Astrocyte of the spinal cord (primary cell): ENCODE data around the gene SMAD6.

Experiments
- DNase-seq: peaks from one replicate; pipeline ENCODE4 v3.0.0; 2011; ENCODE audit warnings: low read depth, low spot score
- H3K4me3 ChIP-seq: 2 replicates; pipeline ENCODE4 v1.5.1; 2011; ENCODE audit warnings: low read depth, mild to moderate bottlenecking, low read length, moderate library complexity
- CTCF ChIP-seq: IDR thresholded peaks from 2 replicates; pipeline ENCODE4 v1.5.1; 2012; ENCODE audit warnings: low read depth, mild to moderate bottlenecking, low read length, inconsistent platforms
- in situ Hi-C: cut with HindIII; loops from 2 replicates; pipeline ENCODE4 v1.10.0; 2017; ENCODE audit warnings: low sequenced_read_pairs

The SMAD6 gene

GRCh38 chr15:66775127-66776105 is 73.4 kb downstream of the SMAD6 start:
- DNase-seq, result peak; percentile 61
- no peak overlapping the region for H3K4me3 ChIP-seq
- in situ Hi-C loops, result no loop called here
- no peak for TF ChIP-seq CTCF

- TF ChIP-seq CTCF, result no peak
- no peak for DNase-seq
Measured at GRCh38 chr15:66777054-66777453, 75.0 kb downstream of the SMAD6 start.

GRCh38 chr15:66777596-66778313 is 75.7 kb downstream of the SMAD6 start:
- in situ Hi-C loops, result no loop called here
- H3K4me3 ChIP-seq, result no peak overlapping the region
- no peak for DNase-seq
- no peak for TF ChIP-seq CTCF

More at GRCh38 chr15:66777054-66777453, 75.0 kb downstream of the SMAD6 start:
- in situ Hi-C loops, result no loop called here
- no peak overlapping the region for H3K4me3 ChIP-seq

- DNase-seq, result no peak
- in situ Hi-C loops, result no loop called here
- no peak overlapping the region for H3K4me3 ChIP-seq
- no peak for TF ChIP-seq CTCF
Measured at GRCh38 chr15:66778314-66778665, 76.3 kb downstream of the SMAD6 start.

- DNase-seq, result no peak
- in situ Hi-C loops, result no loop called here
- no peak for TF ChIP-seq CTCF
- no peak overlapping the region for H3K4me3 ChIP-seq
Measured at GRCh38 chr15:66778716-66779115, 76.7 kb downstream of the SMAD6 start.

GRCh38 chr15:66779331-66780009 is 77.4 kb downstream of the SMAD6 start:
- DNase-seq, result no peak
- in situ Hi-C loops, result no loop called here
- no peak for TF ChIP-seq CTCF
- H3K4me3 ChIP-seq, result no peak overlapping the region
